K562 (cell line): ENCODE results near the gene SLC7A4. TPM values are rescaled to one million over a fixed set of nuclear protein-coding genes. Genes with fewer than 3 reads are reported as not detected.

Experiments used
- ATAC-seq: fragments of 200-7000 bp; cut with Tn5 transposase; 3 replicates; pipeline ENCODE4 v1.9.1; 2020; ENCODE audit warnings: moderate library complexity
- BruUV-seq: library from RNA; stranded (reverse); fragments of 400-500 nt; replicated peaks from 2 replicates; lab custom pipeline; 2021; lab: Mats Ljungman, UMichigan
- CTCF ChIA-PET: fragments of 300-600 bp; formaldehyde crosslinking; extraction: SDS; loops from one replicate; lab custom pipeline; 2021; ENCODE audit warnings: low intra/inter-chr PET ratio; lab: Yijun Ruan, JAX
- POLR2A ChIA-PET: fragments of 300-600, 350-650 bp; sonication (Branson Sonifier 250); formaldehyde crosslinking; extraction: SDS; loops from one replicate; lab custom pipeline; 2021; ENCODE audit warnings: antibody characterized with exemption, inconsistent platforms; lab: Yijun Ruan, JAX
- DNase-seq, 4 experiments: peaks; one replicate each; pipeline versions ENCODE4 v3.0.0 to v3.0.0-alpha.2; 2011 to 2018; ENCODE audit warnings: low spot score in 3 of 4, mixed read lengths in 3 of 4; ENCODE audit errors: extremely low read depth in 1 of 4
- FAIRE-seq: peaks from 2 replicates; lab custom pipeline; 2011; peaks lifted over from hg19 to GRCh38; lab: Jason Lieb, UNC
- H2AFZ ChIP-seq: 2 replicates; pipeline ENCODE4 v1.6.0; 2011; ENCODE audit warnings: low read depth, low read length, control low read depth, inconsistent platforms
- H3K27ac ChIP-seq: fragments of 200-600 bp; 3 replicates; pipeline ENCODE4 v1.8.0; 2011; ENCODE audit warnings: low read depth, mild to moderate bottlenecking, control low read depth, inconsistent platforms, low read length, moderate library complexity, mixed read lengths; ENCODE audit errors: extremely low read depth
- H3K27me3 ChIP-seq, 2 experiments: fragments of 300-600 bp in 1 of 2; 2 replicates in 1 of 2; 3 replicates in 1 of 2; pipeline versions ENCODE4 v1.6.0 to v1.8.0; 2011; ENCODE audit warnings: inconsistent platforms in 2 of 2, low read length in 2 of 2, mild to moderate bottlenecking in 1 of 2, mixed read lengths in 1 of 2, moderate library complexity in 1 of 2; ENCODE audit not compliant: control insufficient read depth in 2 of 2, insufficient read depth in 2 of 2
- H3K36me3 ChIP-seq: fragments of 300-600 bp; 3 replicates; pipeline ENCODE4 v1.8.0; 2011; ENCODE audit warnings: mild to moderate bottlenecking, low read length, inconsistent platforms; ENCODE audit not compliant: control insufficient read depth, insufficient read depth
- H3K4me1 ChIP-seq, 2 experiments: fragments of 200-600 bp in 1 of 2; replicated peaks in 1 of 2; 2 replicates in 1 of 2; 3 replicates in 1 of 2; pipeline versions ENCODE4 v1.5.1 to v1.8.0; 2011; ENCODE audit warnings: inconsistent platforms in 2 of 2, low read length in 2 of 2, mild to moderate bottlenecking in 1 of 2, mixed read lengths in 1 of 2, moderate library complexity in 1 of 2; ENCODE audit not compliant: control insufficient read depth in 2 of 2, insufficient read depth in 2 of 2
- H3K4me2 ChIP-seq: 2 replicates; pipeline ENCODE4 v1.6.1; 2011; ENCODE audit warnings: low read length, control low read depth, inconsistent platforms, mixed read lengths; ENCODE audit not compliant: insufficient read depth
- H3K4me3 ChIP-seq: fragments of 200-600 bp; sonication (generic), shearing (Covaris generic); 2 replicates; pipeline ENCODE4 v1.5.1; 2016; ENCODE audit warnings: control low read depth, inconsistent platforms
- H3K79me2 ChIP-seq: fragments of 200-600 bp; 3 replicates; pipeline ENCODE4 v1.8.0; 2011; ENCODE audit warnings: low read length, inconsistent platforms; ENCODE audit not compliant: control insufficient read depth, insufficient read depth
- H3K9ac ChIP-seq, 2 experiments: 2 replicates each; pipeline versions ENCODE4 v1.6.0 to v1.6.1; 2011; ENCODE audit warnings: low read depth in 2 of 2, low read length in 2 of 2, control low read depth in 1 of 2, inconsistent platforms in 1 of 2, mild to moderate bottlenecking in 1 of 2, mixed read lengths in 1 of 2; ENCODE audit not compliant: insufficient read depth in 1 of 2
- H3K9me1 ChIP-seq: one replicate; pipeline ENCODE4 v1.6.0; 2011; ENCODE audit warnings: inconsistent platforms, mild to moderate bottlenecking, low read length, moderate library complexity; ENCODE audit not compliant: control insufficient read depth, insufficient read depth
- H3K9me3 ChIP-seq: replicated peaks from 2 replicates; pipeline ENCODE4 v1.5.1; 2011; ENCODE audit warnings: low read depth, low read length, inconsistent platforms; ENCODE audit not compliant: control insufficient read depth, insufficient read depth
- H4K20me1 ChIP-seq: replicated peaks from 2 replicates; pipeline ENCODE4 v1.6.1; 2011; ENCODE audit warnings: low read length, inconsistent platforms, mixed read lengths; ENCODE audit not compliant: control insufficient read depth, insufficient read depth
- ATF7 ChIP-seq: fragments of 450-650 bp; IDR thresholded peaks from 2 replicates; pipeline ENCODE4 v1.7.1; 2014; ENCODE audit warnings: mild to moderate bottlenecking, moderate library complexity
- CEBPB ChIP-seq: fragments of 450-650 bp; IDR thresholded peaks from 2 replicates; pipeline ENCODE4 v1.6.1; 2016; ENCODE audit warnings: missing genetic modification characterization, missing compliant biosample characterization
- CEBPG ChIP-seq, 3 experiments: fragments of 200-800 bp in 1 of 3; sonication (Bioruptor generic) in 1 of 3; sonication (generic) in 1 of 3; formaldehyde crosslinking in 1 of 3; IDR thresholded peaks in 2 of 3; conservative IDR thresholded peaks in 1 of 3; 2 replicates each; pipeline versions ENCODE4 v1.6.1 to v1.8.0; 2016 to 2022; ENCODE audit warnings: missing compliant biosample characterization in 2 of 3, missing genetic modification characterization in 2 of 3, mild to moderate bottlenecking in 1 of 3, missing genetic modification reagents in 1 of 3
- CHCHD3 ChIP-seq: fragments of 250-450 bp; sonication (Bioruptor Pico); IDR thresholded peaks from 2 replicates; pipeline ENCODE4 v2.1.2; 2022; ENCODE audit warnings: mild to moderate bottlenecking
- HDAC2 ChIP-seq: fragments of 450-650 bp; IDR thresholded peaks from 2 replicates; pipeline ENCODE4 v1.6.1; 2016; ENCODE audit warnings: mild to moderate bottlenecking
- JUND ChIP-seq, 2 experiments: IDR thresholded peaks; 2 replicates in 1 of 2; 3 replicates in 1 of 2; pipeline ENCODE4 v1.6.1; 2011; ENCODE audit warnings: borderline replicate concordance in 2 of 2, low read depth in 2 of 2, low read length in 2 of 2, improper control_type of control experiment in 1 of 2, missing biosample characterization in 1 of 2, missing genetic modification characterization in 1 of 2, missing genetic modification reagents in 1 of 2
- MYBL2 ChIP-seq, 2 experiments: fragments of 450-650 bp in 1 of 2; sonication (generic) in 1 of 2; formaldehyde crosslinking in 1 of 2; IDR thresholded peaks; 2 replicates each; pipeline versions ENCODE4 v1.6.1 to v1.8.1; 2017 to 2022; ENCODE audit warnings: borderline replicate concordance in 1 of 2, inconsistent platforms in 1 of 2, low read depth in 1 of 2, mild to moderate bottlenecking in 1 of 2, missing genetic modification reagents in 1 of 2, moderate library complexity in 1 of 2
- NFATC3 ChIP-seq: fragments of 450-650 bp; IDR thresholded peaks from 2 replicates; pipeline ENCODE4 v1.6.1; 2017; ENCODE audit warnings: mild to moderate bottlenecking
- NFE2L1 ChIP-seq: fragments of 450-650 bp; IDR thresholded peaks from 2 replicates; pipeline ENCODE4 v1.6.1; 2016; ENCODE audit warnings: missing genetic modification characterization, low read depth, mild to moderate bottlenecking, missing compliant biosample characterization, moderate library complexity, borderline replicate concordance
- RBM39 ChIP-seq: fragments of 200-400 bp; formaldehyde crosslinking; optimal IDR thresholded peaks from 2 replicates; pipeline ENCODE3; 2018; ENCODE audit warnings: low read depth, low read length
- RCOR1 ChIP-seq, 2 experiments: IDR thresholded peaks; 2 replicates each; pipeline ENCODE4 v1.6.1; 2012; ENCODE audit warnings: low read depth in 2 of 2, low read length in 2 of 2, borderline replicate concordance in 1 of 2, improper control_type of control experiment in 1 of 2
- SETDB1 ChIP-seq: IDR thresholded peaks from one replicate; pipeline ENCODE4 v1.6.1; 2012; ENCODE audit warnings: low read length, control low read depth, inconsistent platforms
- SLC30A9 ChIP-seq: fragments of 250-450 bp; sonication (Bioruptor Pico); IDR thresholded peaks from 2 replicates; pipeline ENCODE4 v1.8.0; 2022; ENCODE audit warnings: mild to moderate bottlenecking, moderate library complexity
- SMARCB1 ChIP-seq: IDR thresholded peaks from 2 replicates; pipeline ENCODE4 v1.6.1; 2011; ENCODE audit warnings: improper control_type of control experiment, low read depth; ENCODE audit not compliant: insufficient read length
- TOE1 ChIP-seq, 2 experiments: fragments of 450-650 bp in 1 of 2; sonication (generic) in 1 of 2; formaldehyde crosslinking in 1 of 2; IDR thresholded peaks; 2 replicates each; pipeline versions ENCODE4 v1.7.1 to v1.8.0; 2016 to 2022; ENCODE audit warnings: borderline replicate concordance in 2 of 2, mild to moderate bottlenecking in 2 of 2, antibody characterized with exemption in 1 of 2, inconsistent platforms in 1 of 2, low read depth in 1 of 2, missing genetic modification reagents in 1 of 2, moderate library complexity in 1 of 2
- USF1 ChIP-seq: sonication (generic); formaldehyde crosslinking; IDR thresholded peaks from 2 replicates; pipeline ENCODE4 v1.9.0; 2022; ENCODE audit warnings: mild to moderate bottlenecking, missing genetic modification reagents
- ZBTB1 ChIP-seq: sonication (generic); formaldehyde crosslinking; IDR thresholded peaks from 2 replicates; pipeline ENCODE4 v1.8.1; 2023; ENCODE audit warnings: missing genetic modification reagents, low read depth, mild to moderate bottlenecking, borderline replicate concordance
- ZNF384 ChIP-seq: IDR thresholded peaks from 2 replicates; pipeline ENCODE4 v1.6.1; 2012; ENCODE audit warnings: low read depth, low read length, improper control_type of control experiment
- WGBS: fragments of 100-300 bp; shearing (Covaris generic); methylation state at CpG from one replicate; pipeline ENCODE4 v1.1.6; 2016; ENCODE audit warnings: low coverage, mixed read lengths; ENCODE audit not compliant: insufficient coverage; ENCODE audit errors: missing lambda C conversion rate; 5-methylcytosine and 5-hydroxymethylcytosine counted together
- in situ Hi-C: fragments of 300-500 bp; cut with MboI; formaldehyde crosslinking; loops from 4 replicates; pipeline ENCODE4 v1.15.0; 2018; ENCODE audit warnings: inconsistent platforms, mixed read lengths
- intact Hi-C: fragments of 100-400 bp; cut with micrococcal nuclease; formaldehyde crosslinking; loops from 2 replicates; pipeline ENCODE4 v1.14.2; 2022
- polyA plus RNA-seq, 8 experiments: library from polyadenylated mRNA; depleted of rRNA in 4 of 8; stranded (reverse) in 5 of 8; unstranded in 3 of 8; fragments of >200 nt; fragmentation: Nextera tagmentation in 2 of 8; fragmentation: Illumina TruSeq in 1 of 8; extraction: Ambion mirVana in 2 of 8; extraction: Trizol in 1 of 8; gene quantifications; 2 replicates each; pipeline versions ENCODE4 v1.2.1 to v1.2.3, GENCODE V29; 2011 to 2014; ENCODE audit warnings: inconsistent platforms in 1 of 8, missing spikeins in 1 of 8
- total RNA-seq, 7 experiments: library from RNA; depleted of rRNA in 6 of 7; stranded (reverse); fragments of >200 nt in 6 of 7; fragmentation: Illumina TruSeq in 2 of 7; extraction: Trizol in 2 of 7; gene quantifications; 2 replicates each; pipeline versions ENCODE4 v1.2.1 to v1.2.3, GENCODE V29; 2011 to 2021; ENCODE audit warnings: low replicate concordance in 1 of 7

SLC7A4 gene
- total and polyA plus RNA-seq, 9 of the 15 experiments (the other 6 are each of a cell fraction or from before 2014, with no cell fraction given): not detected

GRCh38 chr22:21074102-21074715 is 41.8 kb upstream of the SLC7A4 start:
- Histone ChIP-seq H3K9me3 (peaks cover 5% of the 10 kb centered on the region), H3K4me1 (peaks cover 0 to 20% of the 10 kb centered on the region in 2 experiments; a peak in 2 of 5 replicates), H3K27me3 (peaks cover 62 to 75% of the 10 kb centered on the region in 2 experiments), H3K9ac (0 out of 4 replicates have a peak overlapping the region, but pooled peaks of 1 of the 2 experiments have one; percentile 7), H3K36me3 (no peaks in the 10 kb centered on the region), H3K27ac (no peak overlapping the region), H3K4me3 (no peak overlapping the region), H2AFZ (no peak overlapping the region), H4K20me1 (peaks cover 6% of the 10 kb centered on the region), H3K79me2 (no peaks in the 10 kb centered on the region), H3K4me2 (no peak overlapping the region), H3K9me1 (no peaks in the 10 kb centered on the region)
- ATAC-seq: peak; percentile 46
- intact Hi-C loops: loop anchor here (5.0 kb wide), 1 partner anchor 187 kb away; no protein-coding TSS in a partner anchor
- FAIRE-seq: no peak
- DNase-seq: peak in 2 of 4 experiments; percentile 42 to 45
- ChIA-PET POLR2A (interaction anchor here (0.8 to 4.1 kb wide), 6 partner anchors 9 to 567 kb away, joined by 3 to 51 read pairs (median 3); partner anchors contain the start of gene P2RX6), CTCF (no interaction called here)
- BruUV-seq: no TSS peak
- in situ Hi-C loops: no loop called here
- WGBS: 3% methylated on average over 7 of the region's 7 CpGs
- TF ChIP-seq ATF7: peak; percentile 59; the same call in 1 of the 2 replicates
- 0 out of 2 replicates have a peak, but pooled peaks have one; percentile 21 for TF ChIP-seq ZBTB1 (CRISPR knock-in tag)
- no peak for TF ChIP-seq NFE2L1 (tag)
- TF ChIP-seq SLC30A9 (CRISPR knock-in tag): no peak
- TF ChIP-seq MYBL2 (IDR thresholded peaks at IDR 0.05; ENCODE audit: low read depth): no peak
- 0 out of 2 replicates have a peak, but pooled peaks have one; percentile 2 for TF ChIP-seq MYBL2 (CRISPR knock-in tag; IDR thresholded peaks at IDR 0.05; ENCODE audit: borderline replicate concordance)
- no peak for TF ChIP-seq TOE1 (IDR thresholded peaks at IDR 0.05; ENCODE audit: borderline replicate concordance)
- no peak for TF ChIP-seq TOE1 (CRISPR knock-in tag; IDR thresholded peaks at IDR 0.05; ENCODE audit: borderline replicate concordance, low read depth)
- peak; percentile 82 for TF ChIP-seq CEBPG (CRISPR knock-in tag; IDR thresholded peaks at IDR 0.05)
- TF ChIP-seq CEBPG (tag; conservative IDR thresholded peaks at IDR 0.05 in 1 of 2, IDR thresholded peaks at IDR 0.05 in 1 of 2): peak; percentile 97 to 98
- 0 out of 2 replicates have a peak, but pooled peaks have one; percentile 21 for TF ChIP-seq HDAC2
- TF ChIP-seq CHCHD3: no peak
- TF ChIP-seq JUND (IDR thresholded peaks at IDR 0.05; ENCODE audit: borderline replicate concordance, low read depth, low read length): 0 out of 2 replicates have a peak, but pooled peaks have one; percentile 32
- TF ChIP-seq JUND (tag; IDR thresholded peaks at IDR 0.05; ENCODE audit: borderline replicate concordance, low read depth, low read length): no peak
- TF ChIP-seq SMARCB1: no peak
- no peak for TF ChIP-seq NFATC3
- 0 out of 2 replicates have a peak, but pooled peaks have one; percentile 25 for TF ChIP-seq USF1
- TF ChIP-seq ZNF384: peak; percentile 24
- TF ChIP-seq SETDB1: peak; percentile 18
- no peak for TF ChIP-seq RCOR1 (IDR thresholded peaks at IDR 0.05; ENCODE audit: borderline replicate concordance in 1 of 2, low read depth in 2 of 2, low read length in 2 of 2)
- TF ChIP-seq CEBPB: peak; percentile 96
- peak; percentile 18 for TF ChIP-seq RBM39
